Right lobe of liver (tissue), 4 donors: ENCODE results near the gene GNPAT.

Source experiments
- CTCF ChIP-seq, 4 donors: fragments of 200-600 bp in 3 of 4; fragments of 450-650 bp in 1 of 4; IDR thresholded peaks; one replicate each; pipeline versions ENCODE4 v1.5.1 to v1.8.0; 2016 to 2022; ENCODE audit warnings: antibody characterized with exemption in 4 of 4, mild to moderate bottlenecking in 2 of 4
- POLR2A ChIP-seq: fragments of 450-650 bp; IDR thresholded peaks from one replicate; pipeline ENCODE4 v1.6.1; 2017; ENCODE audit warnings: antibody characterized with exemption, mild to moderate bottlenecking
- donor health status: DM: no; HTN: no; CAD: no.
- donor health status: DM: no; HTN: no; CAD: no.
- donor health status: DM: no; HTN: yes; CAD: no.

GRCh38 chr1:231319080-231319479 is 78.1 kb downstream of the GNPAT start:
- TF ChIP-seq CTCF (IDR thresholded peaks at IDR 0.05) (no peak), POLR2A (no peak)
